ENCODE results near the gene CLPSL2.

CLPSL2 gene

DNA sequence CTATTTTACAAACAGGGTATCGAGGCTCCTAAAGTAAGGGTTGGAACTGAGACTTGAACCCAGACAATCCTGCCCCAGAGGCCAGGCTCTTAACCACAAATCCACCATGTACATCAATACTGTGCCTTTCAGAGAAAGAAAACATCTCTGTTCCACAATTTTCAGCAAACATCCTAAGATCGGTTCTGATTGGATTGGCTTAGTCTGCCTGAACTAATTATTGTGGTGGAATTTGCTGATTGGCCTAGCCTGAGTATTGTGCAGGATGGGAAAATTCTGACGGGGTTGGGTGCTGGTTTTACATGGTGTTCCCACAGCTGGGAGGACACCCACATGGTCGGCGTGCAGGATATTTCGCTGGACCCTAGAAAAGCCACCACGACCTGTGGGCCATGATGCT, 4.3 kb downstream of the CLPSL2 start, which contains the start of gene CLPSL1:
CLPSL1 (plus strand) TSS at position 301 of the 400 bp plus-strand sequence; CDS start at position 393, 92 bp downstream.
- Histone ChIP-seq H3K9ac (no peak within 1 kb of the TSS), H3K4me1 (ENCODE audit: low read depth, poor library complexity, severe bottlenecking) (no peaks in the 10 kb centered on the region), H3K79me2 (ENCODE audit: insufficient read depth, low read depth) (no peaks in the 10 kb centered on the region), H4K20me1 (ENCODE audit: insufficient read depth) (no peaks in the 10 kb centered on the region), H3K4me2 (no peak within 1 kb of the TSS), H3K27me3 (ENCODE audit: insufficient read depth, low read depth) (no peaks in the 10 kb centered on the region), H3K27ac (no peak within 1 kb of the TSS), H3K4me3 (IDR thresholded peaks at IDR 0.05; ENCODE audit: insufficient read depth, low read depth, low read length) (no peak within 1 kb of the TSS), H2AFZ (ENCODE audit: low read depth) (no peak within 1 kb of the TSS), H3K36me3 (ENCODE audit: insufficient read depth) (no peaks in the 10 kb centered on the region)
- TF ChIP-seq, protein P1, sequence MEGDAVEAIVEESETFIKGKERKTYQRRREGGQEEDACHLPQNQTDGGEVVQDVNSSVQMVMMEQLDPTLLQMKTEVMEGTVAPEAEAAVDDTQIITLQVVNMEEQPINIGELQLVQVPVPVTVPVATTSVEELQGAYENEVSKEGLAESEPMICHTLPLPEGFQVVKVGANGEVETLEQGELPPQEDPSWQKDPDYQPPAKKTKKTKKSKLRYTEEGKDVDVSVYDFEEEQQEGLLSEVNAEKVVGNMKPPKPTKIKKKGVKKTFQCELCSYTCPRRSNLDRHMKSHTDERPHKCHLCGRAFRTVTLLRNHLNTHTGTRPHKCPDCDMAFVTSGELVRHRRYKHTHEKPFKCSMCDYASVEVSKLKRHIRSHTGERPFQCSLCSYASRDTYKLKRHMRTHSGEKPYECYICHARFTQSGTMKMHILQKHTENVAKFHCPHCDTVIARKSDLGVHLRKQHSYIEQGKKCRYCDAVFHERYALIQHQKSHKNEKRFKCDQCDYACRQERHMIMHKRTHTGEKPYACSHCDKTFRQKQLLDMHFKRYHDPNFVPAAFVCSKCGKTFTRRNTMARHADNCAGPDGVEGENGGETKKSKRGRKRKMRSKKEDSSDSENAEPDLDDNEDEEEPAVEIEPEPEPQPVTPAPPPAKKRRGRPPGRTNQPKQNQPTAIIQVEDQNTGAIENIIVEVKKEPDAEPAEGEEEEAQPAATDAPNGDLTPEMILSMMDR (conservative IDR thresholded peaks at IDR 0.05; ENCODE audit: low read depth, low read length) = no peak

DNA sequence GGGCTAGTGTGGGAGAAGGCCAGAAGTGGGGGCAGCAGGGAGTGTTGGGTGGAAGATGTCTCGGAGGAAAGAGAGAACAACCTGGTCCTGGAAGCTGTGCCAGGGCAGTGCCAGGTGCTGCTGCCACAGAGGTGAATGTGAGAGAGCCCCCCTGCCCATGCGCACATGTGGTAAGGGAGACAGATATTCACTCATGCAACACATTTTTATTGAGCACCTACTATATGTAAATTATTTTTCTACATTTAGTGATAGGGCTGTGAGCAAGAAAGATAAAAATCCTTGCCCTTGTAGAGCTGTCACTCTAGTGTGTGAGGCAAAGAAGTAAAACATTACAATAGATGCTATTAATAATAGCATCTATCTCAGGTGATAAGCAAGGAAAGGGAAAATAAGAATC, 4.9 kb downstream of the CLPSL2 start:
- no peak overlapping the region for H3K4me3 ChIP-seq (IDR thresholded peaks at IDR 0.05; ENCODE audit: insufficient read depth, low read depth, low read length)
- H3K4me2 ChIP-seq = no peak overlapping the region
- H3K79me2 ChIP-seq (ENCODE audit: insufficient read depth, low read depth) = no peaks in the 10 kb centered on the region
- no peak overlapping the region for H3K27ac ChIP-seq
- no peaks in the 10 kb centered on the region for H3K4me1 ChIP-seq (ENCODE audit: low read depth, poor library complexity, severe bottlenecking)
- H2AFZ ChIP-seq (ENCODE audit: low read depth) = no peak overlapping the region
- H3K27me3 ChIP-seq (ENCODE audit: insufficient read depth, low read depth) = no peaks in the 10 kb centered on the region
- no peak overlapping the region for H3K9ac ChIP-seq
- H3K36me3 ChIP-seq (ENCODE audit: insufficient read depth) = no peaks in the 10 kb centered on the region
- H4K20me1 ChIP-seq (ENCODE audit: insufficient read depth) = no peaks in the 10 kb centered on the region
- TF ChIP-seq, protein P1 (conservative IDR thresholded peaks at IDR 0.05; ENCODE audit: low read depth, low read length) = no peak

DNA sequence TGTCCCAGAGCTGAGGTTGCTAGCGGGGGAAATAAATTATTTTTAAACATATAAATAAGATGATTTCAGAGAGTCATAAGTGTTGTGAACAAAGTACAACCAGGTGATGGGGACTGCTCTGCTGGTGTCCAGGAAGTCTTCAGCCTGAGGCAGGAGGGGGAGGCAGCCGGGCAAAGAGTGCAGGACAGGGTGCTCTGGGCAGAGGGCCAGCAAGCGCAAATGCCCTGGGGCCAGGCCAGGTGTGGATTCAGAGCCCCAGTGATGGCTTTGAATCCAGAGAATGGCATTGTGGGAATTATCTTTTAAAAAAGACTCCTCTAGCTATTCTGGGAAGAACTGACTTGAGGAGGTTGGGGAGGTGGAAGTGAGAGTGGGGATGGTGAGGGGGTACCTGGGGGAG, 6.0 kb downstream of the CLPSL2 start:
- Histone ChIP-seq H3K4me2 (no peak overlapping the region), H3K4me3 (IDR thresholded peaks at IDR 0.05; ENCODE audit: insufficient read depth, low read depth, low read length) (no peak overlapping the region), H3K79me2 (ENCODE audit: insufficient read depth, low read depth) (no peaks in the 10 kb centered on the region), H3K27ac (no peak overlapping the region), H3K9ac (no peak overlapping the region), H3K4me1 (ENCODE audit: low read depth, poor library complexity, severe bottlenecking) (no peaks in the 10 kb centered on the region), H4K20me1 (ENCODE audit: insufficient read depth) (no peaks in the 10 kb centered on the region), H3K27me3 (ENCODE audit: insufficient read depth, low read depth) (no peaks in the 10 kb centered on the region), H3K36me3 (ENCODE audit: insufficient read depth) (no peaks in the 10 kb centered on the region), H2AFZ (ENCODE audit: low read depth) (no peak overlapping the region)
- TF ChIP-seq, protein P1 (conservative IDR thresholded peaks at IDR 0.05; ENCODE audit: low read depth, low read length) = no peak

DNA sequence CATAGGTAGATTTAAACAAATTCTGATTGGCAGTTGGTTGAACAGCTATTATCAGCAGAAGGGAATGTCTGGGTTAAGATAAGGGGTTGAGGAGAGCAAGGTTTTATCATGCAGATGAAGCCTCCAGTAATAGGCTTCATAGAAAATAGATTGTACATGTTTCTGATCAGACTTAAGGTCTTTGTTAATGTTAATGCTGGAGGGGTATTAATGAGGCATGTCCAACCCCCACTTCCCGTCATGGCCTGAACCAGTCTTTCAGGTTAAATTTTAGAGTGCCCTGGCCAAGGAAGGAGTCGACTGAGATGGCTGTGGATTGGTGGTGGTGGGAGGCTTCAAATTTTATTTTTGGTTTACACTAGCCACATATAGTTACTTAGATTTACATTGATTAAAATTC, 7.8 kb downstream of the CLPSL2 start:
- TF ChIP-seq, protein P1 (conservative IDR thresholded peaks at IDR 0.05; ENCODE audit: low read depth, low read length) = no peak
- Histone ChIP-seq H3K4me3 (IDR thresholded peaks at IDR 0.05; ENCODE audit: insufficient read depth, low read depth, low read length) (no peak overlapping the region), H3K9ac (no peak overlapping the region), H3K79me2 (ENCODE audit: insufficient read depth, low read depth) (no peaks in the 10 kb centered on the region), H3K4me2 (no peak overlapping the region), H3K27me3 (ENCODE audit: insufficient read depth, low read depth) (no peaks in the 10 kb centered on the region), H3K27ac (no peak overlapping the region), H2AFZ (ENCODE audit: low read depth) (no peak overlapping the region), H3K36me3 (ENCODE audit: insufficient read depth) (no peaks in the 10 kb centered on the region), H4K20me1 (ENCODE audit: insufficient read depth) (no peaks in the 10 kb centered on the region), H3K4me1 (ENCODE audit: low read depth, poor library complexity, severe bottlenecking) (no peaks in the 10 kb centered on the region)
